Endothelial cell of umbilical vein (primary cell): ENCODE measurements around the gene GLIPR1L2. TPM values are rescaled to one million over a fixed set of nuclear protein-coding genes. Genes with fewer than 3 reads are reported as not detected.

Experiments used
- BruUV-seq: library from RNA; stranded (reverse); fragments of 400-500 nt; replicated peaks from 2 replicates; lab custom pipeline; 2021; lab: Mats Ljungman, UMichigan
- CTCF ChIA-PET: fragments of 300-600, 350-600 bp; sonication (Branson Sonifier 250); formaldehyde crosslinking; loops from one replicate; lab custom pipeline; 2021; ENCODE audit warnings: antibody characterized with exemption, inconsistent platforms; lab: Charles Lee
- POLR2A ChIA-PET: fragments of 300-600, 350-600 bp; sonication (Branson Sonifier 250); formaldehyde crosslinking; loops from one replicate; lab custom pipeline; 2021; ENCODE audit warnings: antibody characterized with exemption, inconsistent platforms; lab: Charles Lee
- DNase-seq: peaks from one replicate; pipeline ENCODE4 v3.0.0-alpha.2; 2011; ENCODE audit warnings: low read depth, low spot score
- FAIRE-seq: peaks from 2 replicates; lab custom pipeline; 2011; peaks lifted over from hg19 to GRCh38; lab: Jason Lieb, UNC
- H2AFZ ChIP-seq: 2 replicates; pipeline ENCODE4 v1.6.0; 2012; ENCODE audit warnings: low read depth, low read length, control low read depth, inconsistent platforms
- H3K27ac ChIP-seq: 2 replicates; pipeline ENCODE4 v1.5.1; 2011; ENCODE audit warnings: low read depth, mild to moderate bottlenecking, control low read depth, low read length, moderate library complexity; ENCODE audit not compliant: insufficient read depth
- H3K27me3 ChIP-seq, 2 experiments: 2 replicates each; pipeline versions ENCODE4 v1.6.0 to v1.6.1; 2011; ENCODE audit warnings: low read length in 2 of 2, mixed read lengths in 1 of 2; ENCODE audit not compliant: control insufficient read depth in 2 of 2, insufficient read depth in 2 of 2
- H3K36me3 ChIP-seq, 2 experiments: 2 replicates in 1 of 2; 3 replicates in 1 of 2; pipeline ENCODE4 v1.5.1; 2011; ENCODE audit warnings: low read length in 2 of 2, mild to moderate bottlenecking in 1 of 2, moderate library complexity in 1 of 2; ENCODE audit not compliant: control insufficient read depth in 2 of 2, insufficient read depth in 2 of 2; ENCODE audit errors: extremely low read depth in 1 of 2
- H3K4me1 ChIP-seq: 3 replicates; pipeline ENCODE4 v1.5.1; 2011; ENCODE audit warnings: mild to moderate bottlenecking, low read length; ENCODE audit not compliant: control insufficient read depth, insufficient read depth; ENCODE audit errors: extremely low read depth
- H3K4me2 ChIP-seq: 2 replicates; pipeline ENCODE4 v1.6.1; 2011; ENCODE audit warnings: low read length, control low read depth, mixed read lengths; ENCODE audit not compliant: insufficient read depth
- H3K4me3 ChIP-seq, 3 experiments: fragments of 200-600 bp in 1 of 3; sonication (generic), shearing (Covaris generic) in 1 of 3; replicated peaks in 1 of 3; 2 replicates each; pipeline ENCODE4 v1.5.1; 2011 to 2016; ENCODE audit warnings: control low read depth in 3 of 3, low read length in 3 of 3, mild to moderate bottlenecking in 2 of 3, inconsistent platforms in 1 of 3, low read depth in 1 of 3, moderate library complexity in 1 of 3; ENCODE audit not compliant: insufficient read depth in 1 of 3
- H3K79me2 ChIP-seq: 2 replicates; pipeline ENCODE4 v1.6.0; 2012; ENCODE audit warnings: low read length, inconsistent platforms; ENCODE audit not compliant: control insufficient read depth, insufficient read depth
- H3K9ac ChIP-seq: replicated peaks from 2 replicates; pipeline ENCODE3; 2011; ENCODE audit warnings: low read length, control low read depth; ENCODE audit not compliant: insufficient read depth; ENCODE audit errors: extremely low read depth
- H3K9me1 ChIP-seq: replicated peaks from 3 replicates; pipeline ENCODE4 v1.6.0; 2011; ENCODE audit warnings: mild to moderate bottlenecking, low read length; ENCODE audit not compliant: control insufficient read depth, insufficient read depth; ENCODE audit errors: extremely low read depth
- H3K9me3 ChIP-seq: replicated peaks from 2 replicates; pipeline ENCODE4 v1.5.1; 2012; ENCODE audit warnings: low read length, inconsistent platforms; ENCODE audit not compliant: control insufficient read depth, insufficient read depth
- H4K20me1 ChIP-seq: replicated peaks from 2 replicates; pipeline ENCODE3; 2011; ENCODE audit warnings: mild to moderate bottlenecking, low read length; ENCODE audit not compliant: control insufficient read depth, insufficient read depth; ENCODE audit errors: extremely low read depth
- EZH2 ChIP-seq: IDR thresholded peaks from 2 replicates; pipeline ENCODE4 v1.6.1; 2012; ENCODE audit warnings: borderline replicate concordance, low read depth, mild to moderate bottlenecking, moderate library complexity, low read length, inconsistent platforms; ENCODE audit not compliant: severe bottlenecking
- FOS ChIP-seq: IDR thresholded peaks from 2 replicates; pipeline ENCODE4 v1.6.1; 2011; ENCODE audit warnings: mild to moderate bottlenecking, low read length, moderate library complexity, borderline replicate concordance; ENCODE audit not compliant: insufficient read depth
- GATA2 ChIP-seq: IDR thresholded peaks from 2 replicates; pipeline ENCODE4 v1.7.0; 2011; ENCODE audit warnings: low read depth, mild to moderate bottlenecking, moderate library complexity, mixed read lengths, low read length; ENCODE audit not compliant: insufficient read length, insufficient read depth
- JUN ChIP-seq: IDR thresholded peaks from 2 replicates; pipeline ENCODE4 v1.6.1; 2011; ENCODE audit warnings: borderline replicate concordance, low read depth; ENCODE audit not compliant: insufficient read length, insufficient read depth
- MYC ChIP-seq: IDR thresholded peaks from one replicate; pipeline ENCODE4 v1.6.1; 2011; ENCODE audit warnings: mild to moderate bottlenecking, low read depth, low read length
- POLR2A ChIP-seq: IDR thresholded peaks from 2 replicates; pipeline ENCODE4 v1.6.1; 2012; ENCODE audit warnings: low read depth, mild to moderate bottlenecking, control low read depth, low read length
- POLR2AphosphoS5 ChIP-seq: IDR thresholded peaks from 2 replicates; pipeline ENCODE4 v1.6.1; 2012; ENCODE audit warnings: low read depth, mild to moderate bottlenecking, control low read depth, low read length, moderate library complexity; ENCODE audit not compliant: insufficient read depth
- dilution Hi-C: fragments of 300-500 bp; cut with MboI; formaldehyde crosslinking; loops from one replicate; pipeline ENCODE4 v1.15.0; 2019; ENCODE audit warnings: low sequenced_read_pairs; ENCODE audit not compliant: extremely low pct_ligation_motif_present
- intact Hi-C: fragments of 100-400 bp; cut with micrococcal nuclease; formaldehyde crosslinking; loops from one replicate; pipeline ENCODE4 v1.10.0; 2022
- polyA plus RNA-seq, 4 experiments: library from polyadenylated mRNA; depleted of rRNA in 3 of 4; stranded (reverse) in 3 of 4; unstranded in 1 of 4; fragments of >200 nt; gene quantifications; 2 replicates each; pipeline versions ENCODE4 v1.2.1 to v1.2.3, GENCODE V29; 2011 to 2012; ENCODE audit warnings: missing spikeins in 1 of 4
- total RNA-seq: library from RNA; stranded (reverse); gene quantifications from 2 replicates; pipeline ENCODE4 v1.2.3, GENCODE V29; 2021
- TF ChIP-seq, protein P1 (sequence below), 2 donors: IDR thresholded peaks; 1 replicate in 1 of 2; 2 replicates in 1 of 2; pipeline ENCODE4 v1.5.1; 2011; ENCODE audit warnings: low read length in 2 of 2, mild to moderate bottlenecking in 2 of 2, moderate library complexity in 2 of 2, control low read depth in 1 of 2, inconsistent platforms in 1 of 2, low read depth in 1 of 2; ENCODE audit not compliant: insufficient read depth in 1 of 2; ENCODE audit errors: extremely low read depth in 1 of 2
- TF ChIP-seq, protein P2 (sequence below): IDR thresholded peaks from 2 replicates; pipeline ENCODE4 v1.6.1; 2011; ENCODE audit not compliant: insufficient read depth, insufficient read length

The GLIPR1L2 gene
- total and polyA plus RNA-seq, 2 donors (not counting 3 experiments of a cell fraction or from before 2014, with no cell fraction given): 0.07 TPM; not detected in 1

GRCh38 chr12:75438059-75438754 lies 47.3 kb downstream of the GLIPR1L2 start:
- Histone ChIP-seq H3K36me3 (no peaks in the 10 kb centered on the region), H2AFZ (no peak overlapping the region), H3K27me3 (no peaks in the 10 kb centered on the region), H3K4me2 (no peak overlapping the region), H3K9ac (no peak overlapping the region), H3K4me1 (no peaks in the 10 kb centered on the region), H3K4me3 (no peak overlapping the region), H3K79me2 (no peaks in the 10 kb centered on the region), H3K9me3 (no peaks in the 10 kb centered on the region), H3K9me1 (no peaks in the 10 kb centered on the region), H3K27ac (no peak overlapping the region), H4K20me1 (no peaks in the 10 kb centered on the region)
- DNase-seq (no peak), FAIRE-seq (no peak)
- POLR2A ChIA-PET: interaction anchor here (0.8 kb wide), 1 partner anchor 47 kb away, joined by 3 read pairs; the partner anchor contains the start of gene GLIPR1L2
- CTCF ChIA-PET: interaction anchor here (0.8 to 2.2 kb wide), 17 partner anchors 9 to 1148 kb away, joined by 3 to 17 read pairs (median 4); partner anchors contain the start of genes GLIPR1, GLIPR1L1 and GLIPR1L2
- dilution Hi-C loops (no loop called here), intact Hi-C loops (no loop called here)
- no TSS peak for BruUV-seq
- TF ChIP-seq EZH2: no peak
- no peak for TF ChIP-seq POLR2A
- TF ChIP-seq MYC: no peak

DNA sequence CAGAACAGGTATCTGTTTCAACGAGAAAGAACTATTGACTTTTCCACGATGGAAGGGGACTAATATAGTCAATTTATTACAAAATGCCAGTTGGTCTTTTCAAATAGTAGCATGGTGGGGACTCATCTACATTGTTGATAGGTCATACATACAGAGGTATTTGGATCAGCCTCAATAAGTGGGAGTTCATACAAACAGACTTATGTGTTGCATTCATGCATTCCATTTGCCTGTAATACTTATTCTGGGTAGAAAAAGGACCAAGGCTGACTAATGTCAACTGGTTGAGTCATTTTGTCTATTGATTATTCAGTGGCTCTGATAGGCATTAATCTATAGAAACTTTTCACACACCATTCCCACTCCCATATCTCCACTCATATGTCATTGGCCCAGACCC lies 48.2 kb downstream of the GLIPR1L2 start:
- intact Hi-C loops: no loop called here
- BruUV-seq: no TSS peak

More for the DNA sequence above, 48.2 kb downstream of the GLIPR1L2 start:
- Histone ChIP-seq H2AFZ (no peak overlapping the region), H3K27ac (no peak overlapping the region), H3K27me3 (no peaks in the 10 kb centered on the region), H3K36me3 (no peaks in the 10 kb centered on the region), H3K79me2 (no peaks in the 10 kb centered on the region), H3K4me1 (no peaks in the 10 kb centered on the region), H3K4me3 (no peak overlapping the region), H3K9me3 (no peaks in the 10 kb centered on the region), H3K9me1 (no peaks in the 10 kb centered on the region), H3K4me2 (no peak overlapping the region), H3K9ac (no peak overlapping the region), H4K20me1 (no peaks in the 10 kb centered on the region)
- FAIRE-seq: no peak
- TF ChIP-seq POLR2AphosphoS5 (no peak), POLR2A (no peak), MYC (no peak), FOS (no peak), GATA2 (no peak), JUN (no peak), EZH2 (no peak)
- TF ChIP-seq, protein P1, sequence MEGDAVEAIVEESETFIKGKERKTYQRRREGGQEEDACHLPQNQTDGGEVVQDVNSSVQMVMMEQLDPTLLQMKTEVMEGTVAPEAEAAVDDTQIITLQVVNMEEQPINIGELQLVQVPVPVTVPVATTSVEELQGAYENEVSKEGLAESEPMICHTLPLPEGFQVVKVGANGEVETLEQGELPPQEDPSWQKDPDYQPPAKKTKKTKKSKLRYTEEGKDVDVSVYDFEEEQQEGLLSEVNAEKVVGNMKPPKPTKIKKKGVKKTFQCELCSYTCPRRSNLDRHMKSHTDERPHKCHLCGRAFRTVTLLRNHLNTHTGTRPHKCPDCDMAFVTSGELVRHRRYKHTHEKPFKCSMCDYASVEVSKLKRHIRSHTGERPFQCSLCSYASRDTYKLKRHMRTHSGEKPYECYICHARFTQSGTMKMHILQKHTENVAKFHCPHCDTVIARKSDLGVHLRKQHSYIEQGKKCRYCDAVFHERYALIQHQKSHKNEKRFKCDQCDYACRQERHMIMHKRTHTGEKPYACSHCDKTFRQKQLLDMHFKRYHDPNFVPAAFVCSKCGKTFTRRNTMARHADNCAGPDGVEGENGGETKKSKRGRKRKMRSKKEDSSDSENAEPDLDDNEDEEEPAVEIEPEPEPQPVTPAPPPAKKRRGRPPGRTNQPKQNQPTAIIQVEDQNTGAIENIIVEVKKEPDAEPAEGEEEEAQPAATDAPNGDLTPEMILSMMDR (IDR thresholded peaks at IDR 0.05; ENCODE audit: extremely low read depth in 1 of 2, insufficient read depth in 1 of 2, low read depth in 1 of 2, low read length in 2 of 2): no peak
- TF ChIP-seq, protein P2, sequence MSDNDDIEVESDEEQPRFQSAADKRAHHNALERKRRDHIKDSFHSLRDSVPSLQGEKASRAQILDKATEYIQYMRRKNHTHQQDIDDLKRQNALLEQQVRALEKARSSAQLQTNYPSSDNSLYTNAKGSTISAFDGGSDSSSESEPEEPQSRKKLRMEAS: no peak
- DNase-seq: no peak
- ChIA-PET CTCF (no interaction called here), POLR2A (no interaction called here)
- dilution Hi-C loops: no loop called here
